ENCODE data around the gene CRTC3.
A peak's percentile ranks its signal among the peaks of the same experiment; 100 is the strongest.
"Not testable (repeated sequence)": the region's sequence is repeated elsewhere in the genome, so short reads cannot be mapped to it uniquely, and the experiment has no call there.

CRTC3 gene

DNA sequence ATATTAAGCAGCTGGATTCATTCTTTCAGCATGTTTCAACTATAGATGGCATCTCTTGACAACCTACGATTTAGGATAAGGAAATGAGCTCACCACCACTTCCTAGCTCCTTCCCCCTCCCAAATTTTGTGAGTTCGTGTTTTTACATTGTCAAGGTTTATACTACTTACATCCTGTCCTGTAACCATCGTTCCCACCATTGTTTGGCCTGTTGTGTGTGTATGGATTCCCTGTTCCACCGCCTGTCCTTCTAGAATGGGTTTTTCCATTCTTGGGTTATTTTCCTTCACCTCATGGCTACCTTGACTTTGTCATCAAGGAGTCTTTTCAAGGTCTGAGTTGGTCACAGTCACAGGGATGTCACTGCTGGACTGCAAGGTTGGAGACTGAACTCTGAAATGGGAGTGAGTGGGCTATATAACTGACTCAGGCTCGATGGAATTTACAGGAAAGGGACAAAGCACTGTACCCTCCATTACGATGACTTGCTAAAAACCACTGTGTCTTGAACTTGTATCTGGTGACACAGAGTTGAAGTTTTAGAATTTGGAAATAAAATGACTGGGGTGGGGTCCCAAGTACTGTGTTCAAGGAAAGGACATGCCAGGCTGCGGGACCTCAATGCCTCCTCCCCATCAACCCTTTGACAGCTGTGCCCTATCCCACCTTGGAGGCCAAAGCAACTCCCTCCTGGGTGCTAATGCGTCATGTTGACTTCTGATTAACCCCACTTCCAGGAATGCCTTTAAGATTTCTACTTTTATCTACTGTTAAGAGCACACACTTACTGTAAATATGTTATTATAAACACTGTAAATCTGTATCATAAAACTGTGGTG lies 120.6 kb downstream of the CRTC3 start:
- no peak for DNase-seq (ENCODE audit: low read depth)

DNA sequence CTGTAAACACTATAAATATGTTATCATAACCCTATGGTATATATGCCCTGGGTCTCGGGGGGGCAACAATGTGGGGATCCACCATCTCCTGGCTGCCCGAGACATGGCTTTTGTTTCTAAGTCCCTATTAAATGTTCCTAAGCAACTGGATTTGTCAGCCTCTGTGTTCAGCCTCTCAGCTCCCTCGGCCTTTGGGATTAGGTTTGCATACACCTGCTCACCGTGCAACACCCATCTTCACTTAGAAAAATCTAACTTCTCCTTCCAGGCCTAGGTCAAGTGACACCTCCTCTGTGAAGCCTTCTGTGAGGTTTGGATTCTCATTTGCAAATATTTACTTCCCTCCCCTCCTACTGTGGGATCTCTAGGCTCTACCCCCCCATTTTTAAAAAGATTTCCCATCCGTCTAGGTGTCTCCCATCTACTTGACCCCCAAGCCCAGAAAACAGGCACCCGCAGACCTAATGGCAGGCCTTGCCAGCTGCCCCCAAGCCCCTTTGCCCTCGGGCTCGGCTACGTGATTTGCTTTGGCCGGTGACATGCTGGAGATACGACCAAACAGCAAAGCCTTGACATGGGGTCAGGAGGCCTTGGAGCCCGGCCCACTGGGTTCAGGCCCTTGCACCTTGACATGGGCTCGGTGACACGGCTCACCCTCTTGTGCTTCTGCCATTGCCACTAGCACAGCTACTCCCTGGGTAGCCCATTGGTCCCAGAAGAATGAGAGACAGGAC lies 121.4 kb downstream of the CRTC3 start:
- DNase-seq (ENCODE audit: low read depth), result no peak

DNA sequence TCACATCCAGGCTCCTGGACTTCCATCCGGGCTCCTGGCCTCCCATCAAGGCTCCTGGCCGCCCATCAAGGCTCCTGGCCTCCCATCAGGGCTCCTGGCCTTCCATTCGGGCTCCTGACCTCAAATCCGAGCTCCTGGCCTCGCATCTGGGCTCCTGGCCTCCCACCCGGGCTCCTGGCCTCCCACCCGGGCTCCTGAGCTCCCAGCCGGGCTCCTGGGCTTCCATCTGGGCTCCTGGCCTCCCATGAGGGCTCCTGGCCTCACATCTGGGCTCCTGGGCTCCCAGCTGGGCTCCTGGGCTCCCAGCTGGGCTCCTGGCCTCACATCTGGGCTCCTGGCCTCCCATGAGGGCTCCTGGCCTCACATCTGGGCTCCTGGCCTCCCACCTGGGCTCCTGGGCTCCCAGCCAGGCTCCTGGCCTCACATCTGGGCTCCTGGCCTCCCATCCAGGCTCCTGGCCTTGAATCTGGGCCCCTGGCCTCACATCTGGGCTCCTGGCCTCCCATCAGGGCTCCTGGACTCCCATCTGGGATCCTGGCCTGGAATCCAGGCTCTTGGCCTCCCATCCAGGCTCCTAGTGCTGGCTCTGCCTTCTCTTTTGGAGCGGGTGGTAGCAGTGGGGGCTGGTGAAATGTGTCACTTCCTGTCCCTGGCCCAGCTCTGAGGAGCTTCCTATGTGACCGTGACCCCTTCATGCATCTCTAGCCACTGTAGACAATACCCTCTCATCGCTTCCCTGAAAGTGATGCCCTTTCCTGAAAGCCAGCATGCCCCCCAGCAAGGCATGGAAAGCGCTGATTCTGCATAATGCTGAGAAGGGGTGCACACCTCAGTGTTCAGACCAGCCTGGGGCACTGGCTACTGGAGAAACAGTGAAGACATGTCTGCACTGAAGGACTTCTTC lies 124.8 kb downstream of the CRTC3 start:
- DNase-seq (ENCODE audit: low read depth), result no peak

DNA sequence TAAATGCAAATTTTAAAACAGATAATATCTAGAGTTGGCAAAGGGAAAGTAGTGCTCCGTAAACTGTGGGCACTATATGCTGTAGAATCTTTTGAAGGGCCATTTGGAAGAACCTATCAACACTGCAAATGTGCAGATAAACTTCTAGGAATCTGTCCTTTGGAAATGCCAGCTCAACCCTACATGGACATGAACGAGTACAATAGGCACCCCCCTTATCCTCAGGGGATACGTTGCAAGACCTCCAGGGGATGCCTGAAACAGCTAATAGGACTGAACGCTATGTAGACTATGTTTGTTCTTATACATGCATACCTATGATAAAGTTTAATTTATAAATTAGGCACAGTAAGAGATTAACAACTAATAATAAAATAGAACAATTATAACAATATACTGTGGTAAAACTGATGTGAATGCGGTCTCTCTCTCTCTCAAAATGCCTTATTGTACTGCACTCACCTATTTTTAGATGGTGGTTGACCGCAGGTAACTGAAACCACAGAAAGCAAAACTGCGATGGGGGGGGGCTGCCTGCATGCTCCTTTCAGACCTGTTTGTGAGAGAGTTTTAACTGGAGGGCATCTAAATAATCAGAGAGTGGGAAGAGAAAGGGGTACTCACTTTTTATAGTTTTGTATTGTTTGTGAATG lies 127.9 kb downstream of the CRTC3 start:
- peak; percentile 57 for DNase-seq (ENCODE audit: low read depth)

DNA sequence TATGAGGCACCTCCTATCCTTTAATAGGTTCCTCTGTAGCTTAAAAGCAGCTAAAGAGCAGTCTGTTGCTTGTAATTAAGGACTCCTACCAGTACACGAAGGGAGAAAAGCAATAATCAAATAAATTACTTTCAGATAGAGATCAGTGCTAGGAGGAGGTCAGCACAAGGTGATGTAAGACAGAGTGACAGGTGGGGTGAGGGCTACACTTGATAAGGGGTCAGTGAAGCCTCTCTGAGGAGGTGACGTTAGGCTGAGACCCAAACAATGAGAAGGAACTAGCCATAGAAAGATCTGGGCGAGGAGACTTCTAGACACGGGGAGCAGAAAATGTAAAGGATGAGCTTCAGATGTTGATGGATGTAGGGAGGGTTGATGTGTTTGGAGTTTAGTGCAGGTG lies 129.8 kb downstream of the CRTC3 start:
- DNase-seq (ENCODE audit: low read depth), result no peak

DNA sequence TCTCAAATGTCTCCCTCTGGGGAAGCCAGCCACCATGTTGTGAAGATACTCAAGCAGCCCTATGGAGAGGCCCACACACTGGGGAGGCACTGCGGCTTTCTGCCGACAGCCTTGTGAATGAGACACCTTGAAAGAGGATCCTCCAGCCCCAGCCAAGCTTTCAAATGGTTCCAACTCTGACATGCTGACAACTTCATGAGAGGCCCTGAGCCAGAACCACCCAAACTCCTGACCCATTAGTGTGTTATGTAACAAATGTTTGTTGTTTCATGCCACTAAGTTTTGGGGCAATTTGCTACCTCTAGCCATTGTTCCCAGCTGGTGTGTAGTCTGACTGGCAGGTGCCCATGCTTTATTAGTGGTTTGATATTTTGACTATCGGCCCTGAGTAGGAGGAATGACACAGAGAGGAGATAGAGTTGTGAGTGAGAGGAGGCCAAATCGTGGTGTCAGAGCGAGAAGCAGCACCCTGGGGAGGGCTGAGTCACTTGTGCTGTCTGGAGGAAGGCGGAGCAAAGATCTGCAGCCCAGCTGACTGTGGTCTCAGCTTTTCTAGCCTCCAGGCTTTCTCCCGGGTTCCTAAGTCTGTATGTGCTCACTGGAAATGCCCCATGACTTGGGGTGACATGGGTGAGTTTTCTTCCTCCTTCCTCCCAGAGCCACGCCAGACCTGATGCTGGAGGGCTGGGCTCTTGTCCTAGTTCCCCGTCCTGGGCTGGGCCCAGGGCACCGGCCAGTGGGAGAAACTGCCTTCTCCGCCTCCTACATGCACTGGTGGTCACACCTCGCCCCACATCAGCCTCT lies 130.7 kb downstream of the CRTC3 start:
- DNase-seq (ENCODE audit: low read depth), result peak; percentile 49

DNA sequence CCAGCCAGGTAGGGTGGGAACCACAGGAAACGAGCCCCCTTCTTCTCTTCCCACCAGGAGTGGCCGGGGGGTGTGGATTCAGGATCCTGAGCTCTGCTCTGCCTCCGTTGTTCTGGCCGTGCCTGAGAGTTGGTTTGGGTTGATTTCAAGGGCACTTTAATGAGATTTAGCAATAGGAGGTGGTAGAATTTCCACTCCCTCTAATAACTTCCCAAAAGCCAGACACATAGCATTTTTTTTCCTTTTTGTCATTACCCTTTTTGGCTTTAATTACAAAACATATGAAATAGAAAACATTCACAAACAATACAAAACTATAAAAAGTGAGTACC lies 131.2 kb downstream of the CRTC3 start:
- not testable (repeated sequence) for DNase-seq (ENCODE audit: low read depth)

DNA sequence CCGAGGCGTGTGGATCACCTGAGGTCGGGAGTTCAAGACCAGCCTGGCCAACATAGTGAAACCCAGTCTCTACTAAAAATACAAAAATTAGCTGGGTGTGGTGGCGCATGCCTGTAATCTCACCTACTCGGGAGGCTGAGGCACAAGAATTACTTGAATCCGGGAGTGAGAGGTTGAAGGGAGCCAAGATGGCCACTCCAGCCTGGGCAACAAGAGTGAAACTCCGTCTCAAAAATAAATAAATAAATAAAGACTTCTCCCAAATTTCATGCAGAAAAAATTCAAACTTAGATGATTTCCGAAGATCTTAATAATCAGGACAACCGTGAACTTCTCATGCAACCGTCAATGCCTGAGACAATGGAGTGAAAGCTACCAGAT lies 134.3 kb downstream of the CRTC3 start:
- DNase-seq (ENCODE audit: low read depth), result not testable (repeated sequence)

DNA sequence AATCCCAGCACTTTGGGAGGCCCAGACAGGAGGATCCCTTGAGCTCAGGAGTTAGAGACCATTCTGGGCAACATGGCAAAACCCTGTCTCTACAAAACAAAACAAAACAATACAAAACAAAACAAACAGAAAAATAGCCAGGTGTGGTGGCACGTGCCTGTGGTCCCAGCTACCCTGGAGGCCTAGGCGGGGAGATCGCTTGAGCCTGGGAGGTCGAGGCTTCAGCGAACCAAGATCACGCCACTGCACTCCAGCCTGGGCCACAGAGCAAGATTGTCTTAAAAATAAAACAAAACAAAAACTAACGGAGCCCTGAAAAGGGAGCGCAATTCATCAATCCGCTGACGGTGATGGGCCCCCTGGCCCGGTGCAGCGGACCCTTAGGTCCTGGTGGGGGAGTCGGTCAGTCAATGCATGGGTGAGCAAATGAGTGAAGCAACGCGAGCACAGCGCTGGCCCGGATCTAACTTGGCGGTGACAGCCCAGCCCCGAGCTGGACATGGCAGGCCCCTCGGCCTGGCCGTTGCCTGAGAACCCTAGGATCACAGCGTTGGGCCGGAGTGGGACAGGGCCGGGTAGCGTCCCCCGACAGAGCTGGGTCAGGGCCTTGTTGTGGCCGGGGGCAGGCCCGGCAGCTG lies 135.0 kb downstream of the CRTC3 start:
- DNase-seq (ENCODE audit: low read depth), result no peak

DNA sequence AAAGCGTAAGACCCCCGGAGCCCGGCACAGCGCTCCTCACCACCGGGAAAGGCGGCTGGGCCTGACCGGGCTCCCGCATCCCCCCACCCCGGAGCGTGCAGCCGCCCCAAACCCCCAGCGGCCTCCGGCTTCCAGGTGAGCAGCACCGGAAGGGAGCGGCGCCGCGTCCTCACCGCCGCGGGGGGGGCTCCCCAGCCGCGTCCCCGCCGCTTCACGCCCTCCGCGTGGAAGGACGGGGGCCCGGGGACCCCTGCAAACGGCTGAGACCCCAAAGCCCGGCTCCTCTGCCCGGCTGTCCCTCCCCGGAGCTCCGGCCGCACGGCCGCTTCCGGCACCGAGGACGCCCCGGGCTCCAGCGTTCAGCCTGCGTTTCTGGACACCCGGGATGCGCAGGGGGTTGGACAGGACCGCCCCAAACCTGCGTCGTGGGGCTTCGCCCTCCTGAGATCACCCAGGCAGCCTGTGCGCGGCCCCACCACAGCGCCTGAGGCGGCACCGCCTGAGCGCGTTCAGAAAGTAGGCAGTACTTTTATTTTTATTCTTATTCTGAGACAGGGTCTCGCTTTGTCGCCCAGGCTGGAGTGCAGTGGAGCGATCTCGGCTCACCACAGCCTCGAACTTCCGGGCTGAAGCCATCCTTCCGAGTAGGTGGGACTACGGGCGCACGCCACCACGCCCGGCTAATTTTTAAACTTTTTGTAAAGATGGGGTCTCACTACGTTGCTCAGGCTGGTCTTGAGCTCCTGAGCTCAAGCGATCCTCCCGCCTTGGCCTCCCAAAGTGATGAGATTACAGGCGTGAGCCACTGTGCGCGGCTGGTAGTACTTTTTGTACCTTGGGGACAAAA lies 135.8 kb downstream of the CRTC3 start:
- no peak for DNase-seq (ENCODE audit: low read depth)

DNA sequence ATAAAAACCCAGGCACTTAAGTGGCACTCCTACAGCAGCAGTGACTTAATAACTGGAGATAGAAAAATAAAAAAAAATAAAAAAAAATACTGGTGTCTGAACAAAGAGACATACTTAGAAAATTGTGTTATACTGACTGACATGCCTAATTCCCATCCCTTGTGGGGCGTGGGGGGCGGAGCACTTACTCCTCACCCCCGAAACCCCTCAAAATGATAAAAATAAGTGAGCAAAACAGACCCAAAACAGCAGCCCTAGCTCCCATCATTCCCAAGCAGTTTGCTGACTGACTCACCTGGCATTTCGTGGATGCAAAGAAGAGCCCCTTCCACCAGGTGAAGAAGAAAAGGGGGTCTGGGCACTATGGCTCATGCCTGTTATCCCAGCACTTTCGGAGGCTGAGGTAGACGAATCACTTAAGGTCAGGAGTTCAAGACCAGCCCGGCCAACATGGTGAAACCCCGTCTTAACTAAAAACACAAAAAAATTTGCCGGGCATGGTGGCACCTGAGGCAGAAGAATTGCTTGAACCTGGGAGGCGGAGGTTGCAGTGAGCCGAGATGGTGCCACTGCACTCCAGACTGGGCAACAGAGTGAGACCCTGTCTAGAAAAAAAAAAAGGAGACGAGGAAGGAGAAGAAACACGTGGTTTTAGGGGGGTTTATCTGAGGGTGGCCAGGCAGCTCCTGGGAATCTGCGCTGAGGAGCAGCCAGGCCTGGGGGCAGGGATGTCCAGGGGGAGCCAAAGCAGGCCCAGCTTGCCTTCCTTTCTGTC lies 136.6 kb downstream of the CRTC3 start:
- DNase-seq (ENCODE audit: low read depth), result no peak

DNA sequence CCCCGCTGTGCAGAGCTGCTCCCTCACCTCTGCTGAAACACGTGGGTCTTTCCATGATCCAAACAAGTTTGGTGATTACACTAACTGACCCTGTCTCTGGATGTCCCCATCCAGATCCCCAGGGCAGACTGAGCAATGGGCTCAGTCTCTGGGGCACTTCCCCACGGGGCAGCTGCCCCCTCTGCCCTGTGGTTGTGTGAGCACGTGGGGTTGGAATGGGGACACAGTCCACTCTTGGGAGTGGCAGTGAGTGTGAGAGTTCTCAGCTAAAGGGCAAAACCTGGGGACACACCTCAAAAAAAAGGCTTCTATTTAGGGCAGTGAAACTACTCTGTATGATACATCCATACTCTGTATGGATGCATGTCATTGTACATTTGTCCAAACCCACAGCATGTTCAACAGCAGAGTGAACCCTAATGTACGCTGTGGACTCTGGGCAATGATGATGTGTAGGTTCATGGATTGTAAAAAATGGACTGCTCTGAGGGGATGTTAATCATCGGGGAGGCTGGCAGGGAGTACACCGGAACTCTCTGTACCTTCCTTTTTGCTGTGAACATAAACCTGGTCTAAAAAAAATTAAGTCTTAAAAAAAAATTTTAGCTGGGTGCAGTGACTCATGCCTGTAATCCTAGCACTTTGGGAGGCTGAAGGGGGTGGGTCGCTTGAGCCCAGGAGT lies 137.5 kb downstream of the CRTC3 start:
- no peak for DNase-seq (ENCODE audit: low read depth)

DNA sequence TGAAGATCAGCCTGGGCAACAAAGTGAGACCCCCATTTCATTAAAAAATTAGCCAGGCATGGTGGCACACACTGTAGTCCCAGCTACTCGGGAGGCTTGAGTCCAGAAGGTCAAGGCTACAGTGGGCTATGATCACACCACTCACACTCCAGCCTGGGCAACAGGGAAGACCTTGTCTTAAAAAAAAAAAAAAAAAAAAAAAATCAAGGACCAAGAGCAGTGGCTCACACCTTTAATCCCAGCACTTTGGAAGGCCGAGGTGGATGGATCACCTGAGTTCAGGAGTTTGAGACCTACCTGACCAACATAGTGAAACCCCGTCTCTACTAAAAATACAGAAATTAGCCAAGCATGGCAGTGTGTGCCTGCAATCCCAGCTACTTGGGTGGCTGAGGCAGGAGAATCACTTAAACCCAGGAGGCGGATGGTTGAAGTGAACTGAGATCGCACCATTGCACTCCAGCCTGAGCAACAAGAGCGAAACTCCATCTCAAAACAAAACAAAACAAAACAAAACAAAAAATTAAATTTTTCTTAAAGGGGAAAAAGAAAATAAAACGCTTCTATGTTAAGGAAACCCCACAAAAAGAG lies 138.1 kb downstream of the CRTC3 start:
- not testable (repeated sequence) for DNase-seq (ENCODE audit: low read depth)

DNA sequence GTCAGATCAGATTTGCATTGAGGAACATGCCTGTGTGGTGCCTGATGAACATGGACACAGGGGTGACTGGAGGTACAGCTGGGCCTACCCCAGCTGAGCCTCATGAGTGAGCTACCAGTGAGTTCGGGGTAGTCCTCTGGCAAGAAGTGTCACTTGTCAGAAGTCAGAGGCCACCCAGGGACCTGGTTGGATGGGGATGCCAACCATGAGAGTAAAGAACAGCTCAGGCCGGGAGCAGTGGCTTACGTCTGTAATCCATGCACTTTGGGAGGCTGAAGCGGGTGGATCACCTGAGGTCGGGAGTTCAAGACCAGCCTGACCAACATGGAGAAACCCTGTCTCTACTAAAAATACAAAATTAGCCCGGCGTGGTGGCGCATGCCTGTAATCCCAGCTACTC lies 140.9 kb downstream of the CRTC3 start:
- not testable (repeated sequence) for DNase-seq (ENCODE audit: low read depth)

DNA sequence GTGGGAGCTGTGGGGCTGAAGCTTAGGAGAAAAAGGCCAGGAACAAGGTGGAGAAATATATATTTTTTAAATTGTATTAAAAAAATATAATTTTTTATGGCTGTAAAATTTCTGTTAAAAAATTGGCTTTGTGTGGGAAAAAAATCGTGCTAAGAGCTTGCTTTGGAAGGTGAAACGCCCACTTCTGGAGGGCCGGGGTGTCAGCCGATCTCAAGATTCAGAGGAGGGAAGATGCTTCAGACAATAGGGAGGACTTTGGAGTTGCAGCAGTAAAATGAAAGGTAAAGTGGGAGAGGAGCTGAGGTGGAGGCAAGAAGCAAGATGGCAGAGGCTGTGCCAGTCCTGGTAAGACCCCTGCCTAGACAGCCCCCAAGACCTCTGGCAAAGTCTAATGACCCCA lies 141.5 kb downstream of the CRTC3 start:
- DNase-seq (ENCODE audit: low read depth), result no peak

DNA sequence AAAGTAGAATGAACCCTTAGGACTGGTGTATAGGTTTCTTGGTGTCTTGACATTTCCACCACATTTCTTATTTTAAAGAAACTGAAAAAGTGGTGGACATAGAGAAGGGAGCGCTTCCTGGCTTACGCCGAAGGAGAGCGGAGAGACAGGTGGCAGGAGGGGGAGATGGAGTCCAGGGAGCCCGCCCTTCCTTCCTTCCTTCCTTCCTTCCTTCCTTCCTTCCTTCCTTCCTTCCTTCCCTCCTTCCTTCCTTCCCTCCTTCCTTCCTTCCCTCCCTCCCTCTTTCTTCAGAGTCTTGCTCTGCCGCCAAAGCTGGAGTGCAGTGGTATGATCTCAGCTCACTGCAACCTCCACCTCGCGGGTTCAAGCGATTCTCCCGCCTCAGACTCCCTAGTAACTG lies 143.6 kb downstream of the CRTC3 start:
- DNase-seq (ENCODE audit: low read depth), result not testable (repeated sequence)

DNA sequence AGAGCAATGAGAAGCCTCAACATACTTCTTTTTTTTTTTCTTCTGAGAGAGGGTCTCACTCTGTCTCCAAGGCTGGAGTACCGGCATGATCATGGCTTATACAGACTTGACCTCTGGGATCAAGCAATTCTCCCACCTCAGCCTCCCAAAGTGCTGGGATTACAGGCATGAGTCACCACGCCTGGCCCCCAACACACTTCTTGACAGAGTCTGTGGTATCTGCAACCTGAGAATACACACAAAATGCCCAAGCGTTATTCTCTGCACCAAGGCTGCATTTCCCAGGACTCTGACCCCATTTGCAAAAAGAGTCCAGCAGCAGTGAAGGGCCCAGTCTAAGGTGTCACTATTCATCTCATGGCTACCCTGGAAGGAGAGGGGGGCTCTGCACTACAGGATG lies 144.8 kb downstream of the CRTC3 start:
- no peak for DNase-seq (ENCODE audit: low read depth)

DNA sequence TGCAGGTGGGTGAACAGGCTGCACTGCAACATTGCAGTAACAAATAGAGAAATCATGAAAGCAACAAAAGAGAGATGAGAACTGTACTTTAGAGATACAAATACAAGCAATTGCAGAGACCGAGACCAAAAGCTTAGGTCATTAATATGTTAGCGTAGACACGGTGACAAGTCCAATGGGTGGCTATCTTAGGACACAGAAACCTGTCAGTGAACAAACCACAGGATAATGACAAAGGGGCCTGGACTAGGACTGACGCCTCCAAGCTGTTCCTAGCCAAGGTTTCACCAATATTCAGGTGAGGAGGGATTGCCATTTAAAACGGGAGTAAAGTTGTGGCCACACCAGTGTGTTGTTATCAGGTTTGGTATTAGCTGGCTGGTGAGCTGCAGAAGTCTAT lies 145.7 kb downstream of the CRTC3 start:
- DNase-seq (ENCODE audit: low read depth), result no peak

Measured in stimulated activated CD8-positive, alpha-beta memory T cell treated with anti-CD3 and anti-CD28 coated beads, Interleukin-12 subunit alpha, Interleukin-12 subunit beta, amount 100 ng/mL, for 1 hour (primary cell).